Measurements from ENCODE around the gene B3GALT4.
A peak's percentile ranks its signal among the peaks of the same experiment; 100 is the strongest.
"Not testable (repeated sequence)": the region's sequence is repeated elsewhere in the genome, so short reads cannot be mapped to it uniquely, and the experiment has no call there.

B3GALT4 gene, protein sequence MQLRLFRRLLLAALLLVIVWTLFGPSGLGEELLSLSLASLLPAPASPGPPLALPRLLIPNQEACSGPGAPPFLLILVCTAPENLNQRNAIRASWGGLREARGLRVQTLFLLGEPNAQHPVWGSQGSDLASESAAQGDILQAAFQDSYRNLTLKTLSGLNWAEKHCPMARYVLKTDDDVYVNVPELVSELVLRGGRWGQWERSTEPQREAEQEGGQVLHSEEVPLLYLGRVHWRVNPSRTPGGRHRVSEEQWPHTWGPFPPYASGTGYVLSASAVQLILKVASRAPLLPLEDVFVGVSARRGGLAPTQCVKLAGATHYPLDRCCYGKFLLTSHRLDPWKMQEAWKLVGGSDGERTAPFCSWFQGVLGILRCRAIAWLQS

DNA sequence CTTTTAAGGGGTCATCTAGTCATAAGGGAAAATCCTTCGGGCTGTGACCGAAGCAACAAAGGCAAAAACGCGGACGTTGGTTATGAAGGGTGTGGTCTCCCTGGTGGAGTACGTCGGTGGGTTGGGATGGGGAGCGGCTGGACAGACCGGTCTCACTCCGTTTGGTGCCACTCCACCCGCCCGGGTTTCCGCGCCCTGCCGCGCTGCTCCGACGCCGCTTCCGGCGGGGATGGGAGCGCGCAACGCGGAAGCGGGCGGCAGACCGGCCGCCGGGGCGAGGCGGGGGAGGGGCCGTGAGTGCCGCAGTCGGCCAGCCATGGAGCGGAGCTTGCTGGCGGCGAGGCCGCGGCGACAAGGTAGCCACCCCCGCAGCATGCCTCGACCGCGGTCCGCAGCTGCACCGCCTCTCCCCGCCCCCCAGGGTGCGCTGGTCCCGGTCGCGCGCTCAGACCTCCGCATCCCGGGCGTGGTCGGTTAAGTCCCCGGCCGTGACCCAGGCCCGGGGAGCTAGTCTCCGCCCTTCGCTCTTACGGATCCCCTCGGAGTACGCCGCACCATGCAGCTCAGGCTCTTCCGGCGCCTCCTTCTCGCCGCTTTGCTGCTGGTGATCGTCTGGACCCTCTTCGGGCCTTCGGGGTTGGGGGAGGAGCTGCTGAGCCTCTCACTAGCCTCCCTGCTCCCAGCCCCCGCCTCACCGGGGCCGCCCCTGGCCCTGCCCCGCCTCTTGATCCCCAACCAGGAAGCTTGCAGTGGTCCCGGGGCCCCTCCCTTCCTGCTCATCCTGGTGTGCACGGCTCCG, at the start of gene B3GALT4:
B3GALT4 (plus strand) TSS at position 260 of the 799 bp plus-strand sequence; CDS start at position 557, 297 bp downstream.
- peak; percentile 44 to 53 for DNase-seq

DNA sequence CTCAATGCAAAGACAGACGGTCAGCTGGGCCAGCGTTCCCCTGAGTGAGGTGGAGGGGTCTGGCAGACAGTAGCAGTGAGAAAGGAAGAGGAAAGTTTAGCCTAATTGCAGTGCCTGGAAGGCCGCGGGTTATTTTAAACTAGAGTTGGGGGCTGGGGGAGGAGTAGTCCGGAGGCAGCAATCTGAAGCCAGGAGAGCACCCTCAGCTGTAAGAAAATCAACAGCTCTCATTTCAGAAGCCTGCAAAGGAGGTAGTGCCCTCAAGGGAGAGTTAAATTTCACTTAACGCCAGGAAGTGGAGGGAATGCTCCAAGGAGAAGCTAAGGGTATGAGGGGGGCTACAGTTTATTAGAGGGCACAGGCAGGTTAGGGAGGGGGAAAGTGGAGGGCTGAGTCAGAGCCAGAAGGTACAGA, 41.7 kb upstream of the B3GALT4 start:
- no peak for DNase-seq

DNA sequence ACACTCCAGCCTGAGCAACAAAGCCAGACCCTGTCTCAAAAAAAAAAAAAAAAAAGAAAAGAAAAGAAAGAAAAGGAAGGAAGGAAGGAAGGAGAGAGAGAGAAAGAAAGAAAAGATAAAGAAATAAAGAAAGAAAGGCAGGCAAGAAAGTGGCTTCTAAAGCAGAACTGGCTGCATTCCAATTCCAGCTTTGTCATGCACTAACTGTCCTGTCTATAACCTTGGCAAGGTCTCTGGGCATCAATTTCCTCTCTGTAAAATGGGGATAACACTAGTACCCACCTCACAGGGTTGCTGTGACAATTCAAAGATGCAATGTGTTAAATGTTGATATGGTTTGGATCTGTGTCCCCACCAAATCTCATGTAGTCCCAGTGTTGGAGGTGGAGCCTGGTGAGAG, 40.6 kb upstream of the B3GALT4 start:
- DNase-seq, result no peak

DNA sequence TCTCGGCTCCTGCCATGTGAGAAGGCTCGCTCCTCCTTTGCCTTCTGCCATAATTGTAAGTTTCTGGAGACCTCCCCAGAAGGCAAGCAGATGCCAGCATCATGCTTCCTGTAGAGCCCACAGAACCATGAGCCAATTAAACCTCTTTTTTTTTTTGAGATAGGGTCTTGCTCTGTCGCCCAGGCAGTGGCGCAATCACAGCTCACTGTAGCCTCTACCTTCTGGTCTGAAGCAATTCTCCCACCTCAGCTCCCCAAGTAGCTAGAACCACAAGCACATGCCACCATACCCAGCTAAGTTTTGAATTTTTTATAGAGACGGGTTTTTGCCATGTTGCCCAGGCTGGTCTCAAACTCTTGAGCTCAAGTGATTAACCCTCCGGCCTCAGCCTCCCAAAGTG, 40.1 kb upstream of the B3GALT4 start:
- DNase-seq, result no peak

DNA sequence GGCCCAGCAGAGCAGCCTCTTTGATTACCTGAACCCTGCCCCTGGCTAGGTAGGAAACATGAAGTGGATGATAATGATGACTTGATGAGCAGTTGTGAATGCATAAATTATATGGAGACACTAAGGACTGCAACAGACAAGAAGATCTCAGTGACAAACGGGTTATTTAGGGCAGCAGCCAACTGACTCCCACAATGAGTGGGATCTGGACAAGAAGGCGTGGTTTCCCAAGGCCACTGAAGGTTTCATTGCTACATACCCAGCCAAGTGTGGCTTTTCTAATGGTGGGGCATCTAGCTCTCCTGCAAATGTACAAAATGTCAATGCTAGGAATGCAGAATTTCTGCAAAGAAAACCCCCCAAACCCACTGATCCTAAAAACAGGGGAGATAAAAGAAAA, 39.2 kb upstream of the B3GALT4 start:
- no peak for DNase-seq

DNA sequence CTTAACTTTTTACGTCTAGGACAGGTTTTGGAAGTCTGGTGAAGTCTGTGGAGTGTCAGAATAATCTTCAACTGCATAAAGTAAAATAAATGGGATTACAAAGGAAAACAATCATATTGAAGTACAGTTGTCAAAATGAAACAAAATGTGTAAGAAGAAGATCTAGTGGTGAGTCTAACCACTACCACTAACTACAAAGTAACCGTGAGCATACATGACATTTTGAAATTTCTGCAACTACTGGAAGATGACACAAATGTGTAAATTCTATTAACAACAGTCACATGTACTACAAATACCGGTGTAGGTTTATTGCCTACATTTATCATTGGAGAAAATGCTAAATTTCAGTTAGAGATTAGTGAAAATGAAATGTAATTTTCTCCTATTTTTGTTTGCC, 35.0 kb upstream of the B3GALT4 start:
- DNase-seq, result no peak

DNA sequence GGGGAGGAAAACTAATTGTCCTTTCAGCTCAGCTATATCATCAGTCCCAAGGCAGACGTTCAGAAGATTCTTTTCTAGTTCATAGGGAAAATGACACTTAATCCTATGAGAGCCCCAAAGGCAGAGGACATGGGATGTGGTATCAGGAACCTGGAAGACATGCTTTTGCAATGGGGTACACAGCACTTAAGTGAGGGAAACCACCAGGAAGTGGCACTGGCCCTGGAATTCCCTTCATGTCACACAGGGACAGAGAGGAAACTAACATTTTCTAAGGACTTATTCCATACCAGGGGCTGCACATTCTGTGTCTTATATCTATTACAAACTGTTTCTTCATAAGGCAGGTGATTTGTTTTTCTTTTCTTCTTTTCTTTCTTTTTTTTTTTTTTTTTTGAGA, 33.4 kb upstream of the B3GALT4 start:
- DNase-seq, result no peak

DNA sequence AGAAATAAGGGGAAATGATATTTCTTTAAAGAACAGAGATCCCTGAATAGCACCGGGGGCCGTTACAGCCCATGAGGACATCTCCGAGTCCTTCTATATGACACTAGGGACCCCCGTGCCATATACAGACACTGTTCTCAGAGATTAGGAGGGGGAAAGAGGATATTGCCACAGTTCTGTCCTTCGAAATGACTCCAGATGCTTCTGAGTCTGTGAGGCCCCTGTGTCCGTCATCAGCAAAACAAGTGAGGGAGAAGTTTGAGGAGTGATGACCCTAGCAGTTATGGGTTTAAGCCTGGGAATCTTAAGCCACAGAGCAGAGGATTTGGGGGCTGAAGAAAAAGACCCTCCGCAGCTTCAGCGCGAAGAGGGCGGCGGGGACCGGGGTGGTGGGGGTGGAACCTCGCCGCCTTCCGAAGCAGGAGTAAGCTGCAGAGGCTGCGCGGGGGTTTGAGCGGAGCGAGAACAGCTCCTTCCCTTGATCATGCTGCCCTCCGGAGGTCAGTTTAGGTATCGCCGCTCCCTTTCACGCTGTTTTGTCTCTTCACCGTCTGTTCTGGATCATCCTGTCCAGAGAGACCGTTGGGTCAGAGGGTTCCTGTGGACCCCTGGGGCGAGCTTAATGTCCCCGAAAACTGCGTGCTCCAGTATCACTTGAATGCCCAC, 28.8 kb upstream of the B3GALT4 start:
- DNase-seq, result peak; percentile 89 to 94

DNA sequence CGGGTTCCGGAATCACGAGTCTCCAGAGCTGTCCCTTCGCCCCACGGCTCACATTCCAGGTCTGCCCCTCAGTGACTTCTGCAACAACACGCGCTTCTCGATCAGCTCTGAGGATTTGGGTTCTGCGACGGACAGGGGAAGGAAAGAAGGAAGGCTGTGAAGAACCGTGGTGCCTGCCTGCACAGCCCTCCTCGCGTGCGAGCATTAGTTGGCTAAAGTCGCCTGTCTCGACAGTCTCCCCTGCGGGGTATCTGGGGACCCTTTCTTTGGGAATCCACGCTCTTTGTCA, 28.3 kb upstream of the B3GALT4 start:
- DNase-seq, result no peak

DNA sequence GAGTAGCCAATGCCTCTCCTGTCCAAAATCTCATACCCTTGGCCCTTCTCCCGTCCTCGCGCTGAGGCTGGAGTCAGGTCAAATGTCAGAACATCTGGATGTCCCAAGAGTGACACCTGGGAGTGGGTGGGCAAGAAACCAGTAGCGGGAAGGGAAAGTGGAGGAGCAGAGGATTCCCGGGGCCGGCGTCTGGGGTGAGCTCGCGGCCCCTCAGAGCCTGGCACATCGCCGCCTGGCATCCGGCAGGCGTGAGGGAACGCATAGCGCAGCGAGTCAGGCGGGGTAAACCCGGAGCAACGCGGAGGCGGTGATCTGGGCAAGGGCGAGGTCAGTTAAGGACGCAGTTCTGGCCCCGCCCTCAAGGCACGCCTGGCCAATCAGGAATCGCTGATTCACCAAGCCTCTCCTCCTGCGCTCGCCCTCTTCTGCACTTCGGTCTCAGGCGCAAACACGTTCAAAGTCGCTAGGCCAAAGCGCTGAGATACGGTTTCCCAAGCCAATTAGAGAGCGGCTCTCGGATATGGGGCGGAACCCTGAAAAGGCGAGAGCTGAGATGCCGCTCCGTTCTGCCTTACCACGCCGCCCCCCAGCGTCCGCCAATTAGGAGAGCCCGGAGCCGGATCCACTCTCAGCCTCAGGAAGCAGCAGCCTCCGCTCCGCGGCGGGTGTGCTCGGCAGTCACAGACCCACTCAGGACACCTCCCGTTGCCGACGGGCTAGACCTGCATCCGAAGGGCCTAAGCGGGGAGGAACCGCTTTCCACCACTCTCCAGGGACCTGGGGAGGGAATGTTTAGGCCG, 27.8 kb upstream of the B3GALT4 start:
- peak; percentile 91 to 93 for DNase-seq

DNA sequence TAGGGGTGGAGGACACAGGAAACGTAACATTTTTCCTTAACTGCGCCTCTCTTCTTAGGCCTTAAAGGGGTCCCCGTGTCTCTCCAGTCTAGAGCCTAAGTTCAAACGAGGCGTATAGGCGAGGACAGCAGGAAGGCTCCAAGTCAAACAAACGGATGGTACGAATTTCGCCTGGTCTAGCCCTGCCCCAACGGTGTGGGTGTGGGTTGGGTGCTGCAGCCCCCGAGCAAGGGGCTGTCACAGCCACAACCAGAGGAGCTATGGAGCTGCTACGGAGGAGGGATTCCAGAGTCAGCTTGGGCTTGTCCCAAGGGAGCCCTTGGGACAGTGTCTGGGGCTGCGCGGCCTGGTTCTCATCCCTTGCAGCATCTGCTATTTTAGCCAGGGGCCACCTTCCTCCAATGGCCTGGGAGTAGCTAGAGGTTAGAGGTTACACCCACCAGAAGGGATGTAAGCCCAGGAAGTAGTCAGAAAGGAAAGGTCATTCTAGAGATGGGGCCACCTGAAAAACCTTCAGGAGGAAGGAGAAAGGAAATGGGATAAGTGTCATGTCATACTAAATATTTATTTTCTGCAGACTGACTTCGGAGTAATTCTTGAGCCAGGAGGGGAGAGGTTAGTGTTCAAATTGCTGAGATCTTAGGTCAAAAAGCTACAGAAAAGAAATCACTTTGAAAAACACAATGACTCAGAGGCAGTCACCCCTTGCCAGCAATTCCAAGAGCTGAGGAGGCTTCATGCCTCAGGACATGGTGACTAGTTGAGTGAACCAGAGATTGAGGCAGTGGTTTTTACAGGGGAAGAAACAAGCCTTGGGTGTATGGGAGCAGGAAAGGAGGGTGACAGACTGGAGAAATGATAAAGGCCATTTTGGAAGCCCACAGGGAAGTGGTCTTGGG, 26.9 kb upstream of the B3GALT4 start:
- DNase-seq, result no peak

DNA sequence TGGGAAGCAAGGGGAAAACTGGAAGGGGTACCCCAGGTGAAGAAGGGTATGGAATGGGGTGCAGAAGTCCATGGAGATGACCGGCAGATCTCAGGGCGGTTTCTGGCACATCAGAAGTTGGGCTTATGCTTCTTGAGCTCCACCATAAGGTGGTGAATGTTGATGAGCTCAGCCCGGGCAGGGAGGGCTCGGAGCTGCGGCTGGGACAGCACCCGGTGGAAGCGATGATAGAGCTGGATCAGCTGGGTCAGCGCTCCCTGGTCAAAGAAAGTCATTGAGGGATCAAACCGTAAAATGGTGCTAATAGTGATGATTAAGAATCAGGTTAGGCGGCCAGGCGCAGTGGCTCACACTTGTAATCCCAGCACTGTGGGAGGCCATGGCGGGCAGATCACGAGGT, 26.2 kb upstream of the B3GALT4 start:
- DNase-seq, result no peak

DNA sequence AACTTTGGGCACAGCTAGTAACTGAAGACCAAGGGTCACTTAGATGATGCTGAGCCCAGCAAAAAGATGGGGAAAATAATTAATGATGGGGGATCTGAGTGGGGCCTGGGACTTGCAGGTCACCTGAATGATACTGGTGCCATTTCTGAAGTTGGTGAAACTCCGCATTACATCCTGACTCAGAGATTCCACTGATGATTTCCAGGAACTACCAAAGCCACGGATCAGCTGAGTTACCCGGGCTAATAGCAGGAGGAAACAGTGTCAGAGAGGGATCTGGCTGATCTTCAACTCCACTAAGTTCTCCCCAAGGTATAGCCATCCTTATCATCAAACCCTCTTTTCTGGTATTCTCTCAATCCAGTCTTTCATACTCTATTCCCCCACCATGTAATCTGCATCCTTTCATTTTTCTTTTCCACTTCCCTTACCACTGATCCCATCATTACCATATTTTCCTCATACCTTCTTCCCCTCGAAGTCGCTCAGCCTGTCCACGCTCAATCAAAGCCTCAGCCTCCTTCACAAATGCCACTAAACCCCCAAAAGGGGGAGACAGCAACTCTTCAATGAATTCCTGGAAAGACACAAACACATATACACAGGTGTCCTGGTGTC, 25.4 kb upstream of the B3GALT4 start:
- DNase-seq, result no peak

DNA sequence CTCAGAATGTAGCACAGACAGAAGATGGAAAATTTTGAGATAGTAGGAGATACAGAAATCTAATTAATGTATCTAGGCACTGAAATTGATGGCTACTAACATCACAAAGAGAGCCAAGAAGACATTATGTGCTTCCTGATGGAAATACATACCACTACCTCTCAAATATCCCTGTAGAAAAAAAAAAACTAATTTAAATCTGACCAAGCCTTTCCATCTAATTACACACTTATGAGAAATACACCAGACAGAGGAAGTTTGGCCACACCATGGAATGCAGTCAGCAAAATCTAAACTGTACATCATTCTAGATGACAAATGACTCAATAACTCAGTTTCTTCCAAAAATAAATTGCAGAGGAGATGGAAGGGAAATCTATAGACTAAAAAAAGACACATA, 24.2 kb upstream of the B3GALT4 start:
- DNase-seq, result no peak

DNA sequence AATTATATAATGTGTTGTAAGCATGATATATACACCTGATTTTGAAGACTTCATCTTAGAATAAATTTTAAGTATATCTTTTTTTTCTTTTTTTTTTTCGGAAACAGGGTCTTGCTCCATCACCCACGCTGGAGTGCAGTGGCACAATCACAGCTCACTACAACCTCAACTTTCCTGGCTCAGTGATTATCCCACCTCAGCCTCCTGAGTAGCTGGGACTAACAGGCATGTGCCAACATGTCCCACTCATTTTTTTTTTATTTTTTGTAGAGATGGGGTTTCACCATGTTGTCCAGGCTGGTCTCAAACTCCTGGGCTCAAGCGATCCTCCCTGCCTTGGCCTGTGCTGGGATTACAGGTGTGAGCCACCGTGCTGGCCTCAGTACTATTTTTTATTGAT, 22.3 kb upstream of the B3GALT4 start:
- DNase-seq, result no peak

DNA sequence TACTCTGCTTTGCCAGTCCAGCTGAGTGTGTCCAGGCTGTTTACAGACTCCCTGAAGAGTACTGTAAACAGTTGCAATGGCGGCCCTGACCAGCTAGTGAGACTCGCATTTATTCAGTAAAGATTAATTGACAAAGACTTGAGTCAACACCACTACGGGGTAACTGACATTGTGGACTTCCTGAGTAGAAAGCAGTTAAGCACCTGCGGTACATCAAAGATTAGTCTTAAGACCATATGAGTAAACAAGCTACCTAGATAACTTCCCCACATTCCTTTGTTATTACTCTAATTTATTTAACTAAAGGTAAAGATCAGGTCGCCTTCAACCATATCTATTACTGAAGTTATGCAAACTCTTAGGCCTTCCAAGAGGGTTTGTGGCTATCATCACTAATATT, 17.9 kb upstream of the B3GALT4 start:
- DNase-seq, result no peak

DNA sequence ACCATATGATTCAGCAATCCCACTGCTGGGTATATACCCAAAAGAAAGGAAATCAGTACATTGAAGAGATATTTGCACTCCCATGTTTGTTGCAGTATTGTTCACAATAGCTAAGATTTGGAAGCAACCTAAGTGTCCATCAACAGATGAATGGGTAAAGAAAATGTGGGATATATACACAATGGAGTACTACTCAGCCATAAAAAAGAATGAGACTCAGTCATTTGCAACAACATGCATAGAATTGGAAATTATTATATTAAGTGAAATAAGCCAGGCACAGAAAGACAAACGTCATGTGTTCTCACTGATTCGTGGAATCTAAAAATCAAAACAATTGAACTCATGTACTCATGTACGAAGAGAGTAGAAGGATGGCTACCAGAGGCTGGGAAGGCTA, 14.4 kb upstream of the B3GALT4 start:
- not testable (repeated sequence) for DNase-seq

DNA sequence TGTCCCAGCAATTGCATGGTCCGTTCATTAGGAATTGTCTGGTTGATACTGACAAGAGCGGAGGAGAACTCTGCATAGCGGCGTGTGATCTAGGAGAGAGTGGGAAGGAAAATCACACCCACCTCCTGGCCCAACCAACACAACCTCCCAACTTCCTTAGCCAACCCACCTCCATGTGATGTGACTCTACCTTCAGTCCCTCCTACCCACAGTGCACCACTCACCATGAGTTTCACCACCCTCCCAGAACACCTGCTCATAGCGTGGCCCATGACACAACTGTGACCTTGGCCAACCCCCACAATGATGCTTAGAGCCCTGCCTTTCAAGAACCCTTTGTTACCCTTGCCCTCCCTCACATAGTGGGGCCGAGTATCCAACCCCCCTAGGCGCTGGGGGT, 12.9 kb upstream of the B3GALT4 start:
- no peak for DNase-seq

DNA sequence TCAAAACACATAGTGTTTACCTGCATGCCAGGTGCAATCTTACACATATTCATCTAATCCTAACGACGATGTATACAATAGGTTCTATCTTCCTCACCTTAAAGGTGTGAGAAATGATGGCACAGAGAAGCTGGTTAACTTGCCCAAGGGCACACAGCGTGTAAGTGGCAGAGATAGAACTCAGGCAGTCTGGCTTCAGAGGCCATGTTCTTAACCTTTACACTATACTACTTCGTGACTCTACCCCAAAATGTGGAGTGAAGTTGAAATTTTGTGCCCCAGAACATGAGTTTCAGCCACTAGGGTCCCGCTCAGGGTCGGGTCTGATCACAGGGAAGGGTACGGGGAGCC, 5.8 kb upstream of the B3GALT4 start:
- no peak for DNase-seq

DNA sequence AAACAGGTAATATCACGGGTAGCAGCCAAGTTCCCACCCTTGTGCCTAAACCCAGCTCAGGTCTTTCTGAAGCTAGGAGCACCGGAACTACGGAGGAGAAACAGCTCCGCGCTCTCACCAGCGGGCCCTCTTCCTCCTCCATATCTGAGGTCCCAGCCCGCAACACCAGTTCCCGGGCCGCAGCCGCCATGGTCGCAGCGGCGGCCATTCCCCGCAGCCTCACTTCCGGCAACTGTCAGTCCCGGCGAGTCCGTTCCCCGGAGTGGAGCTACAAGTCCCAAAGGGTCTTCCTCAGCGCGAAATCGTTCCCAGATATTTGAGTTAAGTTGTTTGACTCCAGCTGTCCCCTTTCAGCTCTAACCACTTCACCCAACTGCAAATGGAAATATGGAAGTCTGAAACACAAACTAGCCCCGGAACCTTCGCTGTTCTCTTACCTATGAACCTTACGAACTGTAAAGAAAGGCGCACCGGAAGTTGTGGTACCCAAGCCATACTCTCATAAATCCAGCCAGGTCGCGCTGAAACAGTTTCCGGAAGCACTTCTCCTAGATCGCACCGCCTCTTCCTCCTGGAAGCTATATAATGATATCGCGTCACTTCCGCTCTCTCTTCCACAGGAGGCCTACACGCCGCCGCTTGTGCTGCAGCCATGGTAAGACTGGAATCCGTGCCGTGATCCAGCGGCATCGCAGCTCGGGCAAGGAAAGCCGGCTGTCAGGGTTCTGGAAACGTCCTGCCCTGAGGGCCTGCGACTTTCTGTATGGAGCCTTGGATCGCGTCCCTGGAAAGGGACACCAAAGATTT, 5.3 kb upstream of the B3GALT4 start, which contains the start of the genes RPS18 and VPS52:
RPS18 (plus strand) TSS at position 608 of the 807 bp plus-strand sequence; CDS start at position 653, 45 bp downstream.
VPS52 (minus strand) TSS at position 409 of the 807 bp plus-strand sequence; CDS start at position 208, 201 bp downstream.
- peak; percentile 86 to 89 for DNase-seq

All from activated CD4-positive, alpha-beta T cell treated with anti-CD3 and anti-CD28 coated beads, Interleukin-2, amount 50 U/mL, for 4 hours (primary cell).